ENCODE measurements around the gene R3HDM2.

The R3HDM2 gene

DNA sequence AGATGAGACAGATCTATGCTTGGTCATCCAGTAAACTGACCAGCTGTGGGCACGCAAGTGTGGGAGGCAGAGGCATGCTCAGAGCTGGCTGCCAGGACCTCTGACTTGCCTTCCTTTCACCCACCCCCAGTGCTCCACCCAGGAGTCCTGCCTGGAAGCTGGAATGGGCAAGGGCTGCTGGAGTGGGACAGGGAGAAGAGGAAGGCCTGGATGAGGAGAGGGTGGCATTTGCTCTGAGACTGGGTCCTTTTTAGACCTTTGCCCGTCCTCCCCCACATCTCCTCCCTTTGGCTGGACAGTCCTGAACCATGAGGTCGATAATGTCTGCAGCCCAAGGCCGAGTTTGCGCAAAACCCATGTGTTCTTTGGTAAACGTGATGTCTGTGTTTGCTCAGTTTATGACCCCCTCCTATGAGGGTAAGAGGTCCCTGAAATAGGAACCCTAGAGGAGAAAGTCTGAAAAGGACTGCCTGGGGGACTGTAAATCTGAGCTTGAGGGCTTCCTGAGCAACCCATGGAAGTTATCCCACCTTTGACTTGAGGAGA lies 20.5 kb upstream of the R3HDM2 start:
- H3K27me3 ChIP-seq (ENCODE audit: control insufficient read depth in 1 of 2, insufficient read depth in 1 of 2, low read length in 2 of 2): peaks cover under 1 to 5% of the 10 kb centered on the region in 2 experiments
- no peak for DNase-seq
- WGBS: 89% methylated on average over 5 of the region's 6 CpGs
- no peaks in the 10 kb centered on the region for H3K79me1 ChIP-seq (replicated peaks; ENCODE audit: low read length, poor library complexity, severe bottlenecking)
- H2AK5ac ChIP-seq (ENCODE audit: low read length, severe bottlenecking): no peak overlapping the region
- H2BK15ac ChIP-seq (ENCODE audit: low read depth, poor library complexity, severe bottlenecking): no peak overlapping the region
- no peaks in the 10 kb centered on the region for H3K36me3 ChIP-seq (ENCODE audit: control insufficient read depth in 1 of 2, insufficient read depth in 2 of 2, low read depth in 1 of 2, low read length in 2 of 2)
- no peak overlapping the region for H2BK5ac ChIP-seq (ENCODE audit: low read depth, low read length, poor library complexity, severe bottlenecking)
- H4K91ac ChIP-seq (ENCODE audit: low read length): no peak overlapping the region
- H3K4me1 ChIP-seq (ENCODE audit: control insufficient read depth, insufficient read depth, low read depth, low read length): peaks cover 24% of the 10 kb centered on the region
- H3K4ac ChIP-seq (ENCODE audit: low read depth in 1 of 2, low read length in 2 of 2): no peak overlapping the region
- H3K9me3 ChIP-seq (ENCODE audit: control insufficient read depth, low read length): no peaks in the 10 kb centered on the region
- no peak overlapping the region for H3K18ac ChIP-seq (ENCODE audit: low read depth in 1 of 2, low read length in 2 of 2)
- H3K23ac ChIP-seq (ENCODE audit: low read length in 2 of 2): no peak overlapping the region
- H2AFZ ChIP-seq (ENCODE audit: low read depth, low read length): no peak overlapping the region
- H3K4me2 ChIP-seq (ENCODE audit: low read length, poor library complexity, severe bottlenecking): no peak overlapping the region
- H4K8ac ChIP-seq (ENCODE audit: low read length): no peak overlapping the region
- H3K27ac ChIP-seq (ENCODE audit: low read length, poor library complexity, severe bottlenecking): no peak overlapping the region
- H3K9ac ChIP-seq (ENCODE audit: low read length): no peak overlapping the region
- H3K4me3 ChIP-seq (ENCODE audit: insufficient read depth in 1 of 2, low read depth in 1 of 2, low read length in 2 of 2): no peak overlapping the region
- H3K14ac ChIP-seq (ENCODE audit: low read length in 2 of 2): no peak overlapping the region
- no peak overlapping the region for H2BK120ac ChIP-seq (ENCODE audit: low read depth, low read length)
- H2BK12ac ChIP-seq (ENCODE audit: low read length in 2 of 2): peak overlapping the region in 1 of 2 experiments; percentile 3

DNA sequence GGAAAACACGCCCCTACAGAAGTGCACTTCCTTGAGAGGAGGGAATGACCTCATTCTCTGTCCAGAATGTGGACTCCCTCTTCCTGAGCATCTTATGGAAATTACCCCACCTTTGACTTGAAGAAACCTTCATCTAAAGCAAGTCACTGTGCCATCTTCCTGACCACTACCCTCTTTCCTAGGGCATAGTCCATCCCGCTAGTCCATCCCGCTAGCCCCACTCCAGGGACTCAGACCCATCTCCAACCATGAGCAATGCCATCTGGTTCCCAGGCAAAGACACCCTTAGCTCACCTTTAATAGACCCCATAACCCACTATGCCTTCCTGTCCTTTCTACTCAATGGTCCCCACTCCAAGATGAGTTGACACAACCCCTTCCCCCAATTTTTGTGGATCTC lies 19.2 kb upstream of the R3HDM2 start:
- H3K9me3 ChIP-seq (ENCODE audit: control insufficient read depth, low read length): no peaks in the 10 kb centered on the region
- no peak overlapping the region for H3K18ac ChIP-seq (ENCODE audit: low read depth in 1 of 2, low read length in 2 of 2)
- no peak overlapping the region for H4K91ac ChIP-seq (ENCODE audit: low read length)
- H2BK15ac ChIP-seq (ENCODE audit: low read depth, poor library complexity, severe bottlenecking): no peak overlapping the region
- H3K27ac ChIP-seq (ENCODE audit: low read length, poor library complexity, severe bottlenecking): no peak overlapping the region
- no peak overlapping the region for H2BK120ac ChIP-seq (ENCODE audit: low read depth, low read length)
- H3K23ac ChIP-seq (ENCODE audit: low read length in 2 of 2): no peak overlapping the region
- WGBS: 93% methylated on average over 3 of the region's 3 CpGs
- no peak overlapping the region for H3K9ac ChIP-seq (ENCODE audit: low read length)
- H3K79me1 ChIP-seq (replicated peaks; ENCODE audit: low read length, poor library complexity, severe bottlenecking): no peaks in the 10 kb centered on the region
- H4K8ac ChIP-seq (ENCODE audit: low read length): no peak overlapping the region
- H3K4me2 ChIP-seq (ENCODE audit: low read length, poor library complexity, severe bottlenecking): no peak overlapping the region
- H3K4me1 ChIP-seq (ENCODE audit: control insufficient read depth, insufficient read depth, low read depth, low read length): peaks cover 15% of the 10 kb centered on the region
- no peaks in the 10 kb centered on the region for H3K36me3 ChIP-seq (ENCODE audit: control insufficient read depth in 1 of 2, insufficient read depth in 2 of 2, low read depth in 1 of 2, low read length in 2 of 2)
- H2AFZ ChIP-seq (ENCODE audit: low read depth, low read length): no peak overlapping the region
- H2BK12ac ChIP-seq (ENCODE audit: low read length in 2 of 2): no peak overlapping the region
- H3K27me3 ChIP-seq (ENCODE audit: control insufficient read depth in 1 of 2, insufficient read depth in 1 of 2, low read length in 2 of 2): no peaks in the 10 kb centered on the region
- no peak overlapping the region for H2AK5ac ChIP-seq (ENCODE audit: low read length, severe bottlenecking)
- no peak overlapping the region for H2BK5ac ChIP-seq (ENCODE audit: low read depth, low read length, poor library complexity, severe bottlenecking)
- no peak overlapping the region for H3K4ac ChIP-seq (ENCODE audit: low read depth in 1 of 2, low read length in 2 of 2)
- no peak overlapping the region for H3K14ac ChIP-seq (ENCODE audit: low read length in 2 of 2)
- H3K4me3 ChIP-seq (ENCODE audit: insufficient read depth in 1 of 2, low read depth in 1 of 2, low read length in 2 of 2): no peak overlapping the region
- DNase-seq: no peak

DNA sequence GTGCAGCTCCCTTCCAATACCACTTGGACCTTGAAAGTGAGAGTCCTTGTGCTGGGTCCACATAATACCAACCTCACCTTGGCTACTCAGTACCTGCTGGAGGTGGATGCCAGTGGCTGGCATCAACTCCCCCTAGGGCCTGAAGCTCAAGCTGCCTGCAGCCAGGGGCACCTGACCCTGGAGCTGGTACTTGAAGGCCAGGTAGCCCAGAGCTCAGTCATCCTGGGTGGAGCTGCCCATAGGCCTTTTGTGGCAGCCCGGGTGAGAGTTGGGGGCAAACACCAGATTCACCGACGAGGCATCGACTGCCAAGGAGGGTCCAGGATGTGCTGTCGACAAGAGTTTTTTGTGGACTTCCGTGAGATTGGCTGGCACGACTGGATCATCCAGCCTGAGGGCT lies 18.5 kb upstream of the R3HDM2 start:
- H2BK15ac ChIP-seq (ENCODE audit: low read depth, poor library complexity, severe bottlenecking): no peak overlapping the region
- no peak overlapping the region for H3K27ac ChIP-seq (ENCODE audit: low read length, poor library complexity, severe bottlenecking)
- H3K9me3 ChIP-seq (ENCODE audit: control insufficient read depth, low read length): no peaks in the 10 kb centered on the region
- no peak overlapping the region for H2AK5ac ChIP-seq (ENCODE audit: low read length, severe bottlenecking)
- no peak overlapping the region for H3K18ac ChIP-seq (ENCODE audit: low read depth in 1 of 2, low read length in 2 of 2)
- H3K4ac ChIP-seq (ENCODE audit: low read depth in 1 of 2, low read length in 2 of 2): no peak overlapping the region
- no peak overlapping the region for H2BK5ac ChIP-seq (ENCODE audit: low read depth, low read length, poor library complexity, severe bottlenecking)
- no peak overlapping the region for H2AFZ ChIP-seq (ENCODE audit: low read depth, low read length)
- WGBS: 96% methylated on average over 7 of the region's 7 CpGs
- peaks cover 8% of the 10 kb centered on the region for H3K4me1 ChIP-seq (ENCODE audit: control insufficient read depth, insufficient read depth, low read depth, low read length)
- no peak overlapping the region for H4K91ac ChIP-seq (ENCODE audit: low read length)
- H3K36me3 ChIP-seq (ENCODE audit: control insufficient read depth in 1 of 2, insufficient read depth in 2 of 2, low read depth in 1 of 2, low read length in 2 of 2): no peaks in the 10 kb centered on the region
- DNase-seq: no peak
- no peak overlapping the region for H3K4me3 ChIP-seq (ENCODE audit: insufficient read depth in 1 of 2, low read depth in 1 of 2, low read length in 2 of 2)
- H3K23ac ChIP-seq (ENCODE audit: low read length in 2 of 2): no peak overlapping the region
- H3K4me2 ChIP-seq (ENCODE audit: low read length, poor library complexity, severe bottlenecking): no peak overlapping the region
- H2BK12ac ChIP-seq (ENCODE audit: low read length in 2 of 2): no peak overlapping the region
- no peaks in the 10 kb centered on the region for H3K79me1 ChIP-seq (replicated peaks; ENCODE audit: low read length, poor library complexity, severe bottlenecking)
- H3K14ac ChIP-seq (ENCODE audit: low read length in 2 of 2): peak overlapping the region in 1 of 2 experiments; percentile 57
- H3K27me3 ChIP-seq (ENCODE audit: control insufficient read depth in 1 of 2, insufficient read depth in 1 of 2, low read length in 2 of 2): no peaks in the 10 kb centered on the region
- H4K8ac ChIP-seq (ENCODE audit: low read length): no peak overlapping the region
- H3K9ac ChIP-seq (ENCODE audit: low read length): no peak overlapping the region
- H2BK120ac ChIP-seq (ENCODE audit: low read depth, low read length): no peak overlapping the region

- H3K79me1 ChIP-seq (replicated peaks; ENCODE audit: low read length, poor library complexity, severe bottlenecking): no peaks in the 10 kb centered on the region
- no peak overlapping the region for H3K4me3 ChIP-seq (ENCODE audit: insufficient read depth in 1 of 2, low read depth in 1 of 2, low read length in 2 of 2)
- H2BK5ac ChIP-seq (ENCODE audit: low read depth, low read length, poor library complexity, severe bottlenecking): no peak overlapping the region
- H3K4me1 ChIP-seq (ENCODE audit: control insufficient read depth, insufficient read depth, low read depth, low read length): peaks cover 8% of the 10 kb centered on the region
- H4K91ac ChIP-seq (ENCODE audit: low read length): no peak overlapping the region
- no peak overlapping the region for H3K18ac ChIP-seq (ENCODE audit: low read depth in 1 of 2, low read length in 2 of 2)
- H3K9me3 ChIP-seq (ENCODE audit: control insufficient read depth, low read length): no peaks in the 10 kb centered on the region
- H2BK12ac ChIP-seq (ENCODE audit: low read length in 2 of 2): no peak overlapping the region
- H2AK5ac ChIP-seq (ENCODE audit: low read length, severe bottlenecking): no peak overlapping the region
- no peak overlapping the region for H3K4ac ChIP-seq (ENCODE audit: low read depth in 1 of 2, low read length in 2 of 2)
- no peak for DNase-seq
- no peak overlapping the region for H4K8ac ChIP-seq (ENCODE audit: low read length)
- no peak overlapping the region for H3K4me2 ChIP-seq (ENCODE audit: low read length, poor library complexity, severe bottlenecking)
- no peak overlapping the region for H2BK120ac ChIP-seq (ENCODE audit: low read depth, low read length)
- no peak overlapping the region for H2AFZ ChIP-seq (ENCODE audit: low read depth, low read length)
- H3K27me3 ChIP-seq (ENCODE audit: control insufficient read depth in 1 of 2, insufficient read depth in 1 of 2, low read length in 2 of 2): no peaks in the 10 kb centered on the region
- no peak overlapping the region for H3K27ac ChIP-seq (ENCODE audit: low read length, poor library complexity, severe bottlenecking)
- no peak overlapping the region for H3K9ac ChIP-seq (ENCODE audit: low read length)
- H3K23ac ChIP-seq (ENCODE audit: low read length in 2 of 2): no peak overlapping the region
- no peak overlapping the region for H3K14ac ChIP-seq (ENCODE audit: low read length in 2 of 2)
- 78% methylated on average over 1 of the region's 2 CpGs for WGBS
- H2BK15ac ChIP-seq (ENCODE audit: low read depth, poor library complexity, severe bottlenecking): no peak overlapping the region
- no peaks in the 10 kb centered on the region for H3K36me3 ChIP-seq (ENCODE audit: control insufficient read depth in 1 of 2, insufficient read depth in 2 of 2, low read depth in 1 of 2, low read length in 2 of 2)
Measured at GRCh38 chr12:57448669-57449068, 17.8 kb upstream of the R3HDM2 start.

Data from mesenchymal stem cell (in vitro differentiated cells and primary cell).